Astrocyte of the cerebellum (primary cell): ENCODE results near the gene PSPC1.
"Not testable (repeated sequence)": the region's sequence is repeated elsewhere in the genome, so short reads cannot be mapped to it uniquely, and the experiment has no call there.

Experiments
- DNase-seq: peaks from one replicate; pipeline ENCODE4 v3.0.0-alpha.2; 2011; ENCODE audit warnings: low read depth
- H3K4me3 ChIP-seq: 2 replicates; pipeline ENCODE4 v1.5.1; 2011; ENCODE audit warnings: mild to moderate bottlenecking, low read depth, low read length, moderate library complexity
- CTCF ChIP-seq: IDR thresholded peaks from 2 replicates; pipeline ENCODE4 v1.5.1; 2012; ENCODE audit warnings: low read length, low read depth, moderate library complexity, mild to moderate bottlenecking; ENCODE audit errors: missing control alignments
- in situ Hi-C: cut with HindIII; loops from 2 replicates; pipeline ENCODE4 v1.10.0; 2017; ENCODE audit warnings: low sequenced_read_pairs

Gene PSPC1

GRCh38 chr13:19782727-19783682 lies at the start of gene PSPC1:
PSPC1 (minus strand) TSS chr13:19782945; CDS start chr13:19782757, 188 bp downstream.
- in situ Hi-C loops, result not testable (repeated sequence)
- peak; percentile 88 for DNase-seq
- peak within 1 kb of the TSS; percentile 96 for H3K4me3 ChIP-seq

DNA sequence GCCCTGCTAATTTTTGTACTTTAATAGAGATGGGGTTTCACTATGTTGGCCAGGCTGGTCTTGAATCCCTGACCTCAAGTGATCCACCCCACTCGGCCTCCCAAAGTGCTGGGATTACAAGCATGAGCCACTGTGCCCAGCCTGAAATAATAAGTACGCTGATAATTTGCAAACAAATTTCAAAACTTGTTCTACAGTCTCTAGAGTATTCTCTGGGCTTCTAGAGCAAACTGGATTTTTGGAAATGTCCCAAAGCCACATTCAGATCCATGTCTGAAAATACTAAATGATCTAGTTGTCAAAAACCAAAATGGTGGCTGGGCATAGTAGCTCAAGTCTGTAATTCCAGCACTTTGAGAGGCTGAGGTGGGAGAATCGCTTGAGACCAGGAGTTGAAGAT lies 39.9 kb upstream of the PSPC1 start:
- no peak for DNase-seq
- in situ Hi-C loops, result no loop called here
- H3K4me3 ChIP-seq, result no peak overlapping the region
- no peak for TF ChIP-seq CTCF

GRCh38 chr13:19818223-19818842 lies 35.6 kb upstream of the PSPC1 start:
- in situ Hi-C loops, result no loop called here
- no peak for DNase-seq
- peak; percentile 37 for TF ChIP-seq CTCF
- H3K4me3 ChIP-seq, result no peak overlapping the region

- no peak for TF ChIP-seq CTCF
- no peak for DNase-seq
- no peak overlapping the region for H3K4me3 ChIP-seq
- in situ Hi-C loops, result no loop called here
Measured at GRCh38 chr13:19817510-19818158, 34.9 kb upstream of the PSPC1 start.

DNA sequence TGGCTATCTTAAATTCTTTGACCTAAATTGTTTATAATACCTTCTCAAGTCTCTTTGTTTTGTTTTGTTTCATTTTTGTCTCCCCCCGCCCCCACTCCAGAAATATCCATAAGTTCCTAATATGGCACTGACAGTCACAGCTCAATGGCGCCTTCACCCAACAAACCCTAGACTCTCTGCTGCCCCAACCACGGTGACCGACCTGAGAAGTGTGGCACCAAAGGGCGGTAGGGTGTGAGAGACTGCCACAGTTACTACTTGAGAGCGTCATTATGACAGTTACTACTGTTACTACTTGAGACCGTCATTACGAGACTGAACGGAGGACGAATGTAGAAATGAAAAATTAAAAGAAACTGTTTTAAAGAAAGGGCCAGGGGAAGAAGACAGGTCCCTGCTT lies 34.4 kb upstream of the PSPC1 start:
- DNase-seq, result no peak
- in situ Hi-C loops, result no loop called here
- no peak overlapping the region for H3K4me3 ChIP-seq
- no peak for TF ChIP-seq CTCF

- in situ Hi-C loops, DNase-seq, H3K4me3 ChIP-seq: not testable (repeated sequence)
Measured at GRCh38 chr13:19815842-19816241, 33.1 kb upstream of the PSPC1 start.

DNA sequence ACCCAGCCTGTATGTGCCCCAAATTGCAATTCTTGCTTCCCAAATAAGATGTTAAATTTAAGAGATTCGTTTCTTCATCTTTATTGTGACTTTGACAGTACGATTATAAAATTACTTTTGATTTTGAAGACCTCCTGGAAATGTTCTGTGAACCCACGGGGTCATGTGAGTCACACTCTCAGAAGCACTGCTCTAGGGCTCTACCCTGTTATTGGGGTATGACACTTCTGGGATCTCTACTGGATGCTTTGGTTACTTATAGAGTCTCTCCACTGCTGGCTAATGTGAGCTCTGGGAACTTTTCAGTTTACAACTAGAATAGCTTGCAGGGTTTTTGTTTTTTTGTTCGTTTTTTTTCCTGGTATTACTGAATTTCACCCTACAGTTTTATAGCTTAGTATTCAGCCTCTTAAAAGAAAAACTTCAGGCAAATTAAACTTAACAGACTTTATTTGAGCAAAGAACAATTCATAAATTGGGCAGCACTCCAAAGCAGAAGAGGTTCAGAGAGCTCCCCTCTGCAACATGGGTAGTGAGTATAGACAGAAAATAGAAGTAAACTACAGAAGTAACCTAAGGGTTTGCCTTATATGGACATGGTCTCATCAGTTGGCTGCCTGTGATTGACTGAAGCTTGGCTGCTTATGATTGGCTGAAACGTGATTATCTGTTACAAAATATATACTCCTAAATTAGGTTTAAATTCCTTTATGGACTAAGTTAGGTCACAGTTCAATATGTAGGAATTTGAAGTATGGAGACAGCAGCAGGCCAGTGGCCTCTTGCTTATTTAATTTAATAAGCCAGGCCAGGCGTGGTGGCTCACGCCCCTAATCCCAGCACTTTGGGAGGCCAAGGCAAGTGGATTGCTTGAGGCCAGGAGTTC lies 28.5 kb upstream of the PSPC1 start:
- no peak overlapping the region for H3K4me3 ChIP-seq
- no peak for DNase-seq
- in situ Hi-C loops, result no loop called here
- no peak for TF ChIP-seq CTCF
